Kidney (tissue), 14 donors: Measurements from ENCODE around the gene APOE. TPM values are rescaled to one million over a fixed set of nuclear protein-coding genes. Genes with fewer than 3 reads are reported as not detected.

Source experiments
- DNase-seq, 5 donors: peaks; one replicate each; pipeline ENCODE4 v3.0.0-alpha.2; 2013 to 2020
- FAIRE-seq: peaks from 2 replicates; lab custom pipeline; 2012; peaks lifted over from hg19 to GRCh38; lab: Jason Lieb, UNC
- H3K27ac ChIP-seq, 2 donors: one replicate each; pipeline ENCODE4 v1.7.0; 2013; ENCODE audit warnings: low read depth in 2 of 2, low read length in 2 of 2, inconsistent platforms in 1 of 2
- H3K27me3 ChIP-seq: one replicate; pipeline ENCODE4 v1.7.1; 2013; ENCODE audit warnings: low read length, inconsistent platforms; ENCODE audit not compliant: control insufficient read depth, insufficient read depth
- H3K36me3 ChIP-seq, 3 donors: one replicate each; pipeline versions ENCODE4 v1.7.0 to v1.7.1; 2013; ENCODE audit warnings: low read length in 3 of 3, control low read depth in 1 of 3, inconsistent platforms in 1 of 3; ENCODE audit not compliant: insufficient read depth in 3 of 3, control insufficient read depth in 2 of 3
- H3K4me1 ChIP-seq, 3 donors: one replicate each; pipeline versions ENCODE4 v1.7.0 to v1.7.1; 2013; ENCODE audit warnings: low read length in 3 of 3, inconsistent platforms in 1 of 3, low read depth in 1 of 3; ENCODE audit not compliant: control insufficient read depth in 2 of 3, insufficient read depth in 2 of 3
- H3K4me3 ChIP-seq, 3 donors: one replicate each; pipeline versions ENCODE4 v1.7.0 to v1.8.1; 2013; ENCODE audit warnings: low read length in 3 of 3, control low read depth in 1 of 3, inconsistent platforms in 1 of 3
- H3K9ac ChIP-seq, 3 donors: one replicate each; pipeline versions ENCODE4 v1.7.0 to v1.7.1; 2013; ENCODE audit warnings: low read length in 3 of 3, control low read depth in 1 of 3, inconsistent platforms in 1 of 3
- H3K9me3 ChIP-seq, 3 donors: one replicate each; pipeline versions ENCODE4 v1.7.0 to v1.7.1; 2013; ENCODE audit warnings: low read length in 3 of 3, control low read depth in 1 of 3, inconsistent platforms in 1 of 3; ENCODE audit not compliant: control insufficient read depth in 2 of 3, insufficient read depth in 1 of 3
- CTCF ChIP-seq: IDR thresholded peaks from 3 replicates; pipeline ENCODE4 v1.5.1; 2012; ENCODE audit warnings: mild to moderate bottlenecking, moderate library complexity, borderline replicate concordance; ENCODE audit not compliant: insufficient read depth; ENCODE audit errors: extremely low read depth
- intact Hi-C: fragments of 100-400 bp; cut with DNase I; formaldehyde crosslinking; loops from one replicate; pipeline ENCODE4 v1.11.1; 2022
- polyA plus RNA-seq: library from polyadenylated mRNA; stranded (reverse); fragments of 350-450 nt; fragmentation: Illumina TruSeq; extraction: RNeasy Lipid Tissue Mini Kit (QIAGEN cat#74804); gene quantifications from one replicate; pipeline ENCODE4 v1.2.3, GENCODE V29; 2014; ENCODE audit warnings: low read depth, low replicate concordance; ENCODE audit not compliant: insufficient read depth
- total RNA-seq: library from RNA; stranded (reverse); fragmentation: NEBNext Ultra II Directional; extraction: Animal tissue kit (Norgen Biotek cat#: 25700); gene quantifications from one replicate; pipeline ENCODE4 v1.2.1, GENCODE V29; 2021
- donor health status: control.
- donor health status: control.
- donor health status: control.
- donor health status: control.
- donor health status: control.
- donor health status: DM: yes; HTN: yes; CAD: no.
- donor health status: Normal renal cell carcinoma (clear cell type).

The APOE gene
- total and polyA plus RNA-seq, 2 donors from 2014 or later, result 122 to 2,837 TPM

GRCh38 chr19:44866664-44867063 is 38.9 kb upstream of the APOE start:
- no peak overlapping the region for H3K4me3 ChIP-seq
- peaks cover 2 to 12% (median 8%) of the 10 kb centered on the region in 3 donors for H3K36me3 ChIP-seq
- intact Hi-C loops, result no loop called here
- no peak for TF ChIP-seq CTCF
- DNase-seq (no peak), FAIRE-seq (no peak)
- no peak overlapping the region for H3K9ac ChIP-seq
- no peaks in the 10 kb centered on the region for H3K9me3 ChIP-seq
- no peaks in the 10 kb centered on the region for H3K4me1 ChIP-seq
- H3K27ac ChIP-seq, result no peak overlapping the region
- no peaks in the 10 kb centered on the region for H3K27me3 ChIP-seq

- intact Hi-C loops, result no loop called here
- no peak for DNase-seq
- Histone ChIP-seq H3K4me3 (no peak overlapping the region), H3K9me3 (no peaks in the 10 kb centered on the region), H3K27ac (no peak overlapping the region), H3K36me3 (peaks cover 5 to 21% (median 14%) of the 10 kb centered on the region in 3 donors), H3K9ac (no peak overlapping the region), H3K27me3 (no peaks in the 10 kb centered on the region), H3K4me1 (no peaks in the 10 kb centered on the region)
- no peak for FAIRE-seq
- TF ChIP-seq CTCF, result no peak
Observed at GRCh38 chr19:44867578-44867977, 38.0 kb upstream of the APOE start.

GRCh38 chr19:44869733-44870470 is 35.7 kb upstream of the APOE start:
- Histone ChIP-seq H3K27me3 (no peaks in the 10 kb centered on the region), H3K4me3 (no peak overlapping the region), H3K36me3 (peaks cover 9 to 36% (median 31%) of the 10 kb centered on the region in 3 donors), H3K9me3 (no peaks in the 10 kb centered on the region), H3K27ac (no peak overlapping the region), H3K9ac (no peak overlapping the region), H3K4me1 (no peaks in the 10 kb centered on the region)
- DNase-seq (no peak), FAIRE-seq (no peak)
- no peak for TF ChIP-seq CTCF
- intact Hi-C loops, result no loop called here
